Measurements from ENCODE around the gene TMPRSS12.
A peak's percentile ranks its signal among the peaks of the same experiment; 100 is the strongest.
"Not testable (repeated sequence)": the region's sequence is repeated elsewhere in the genome, so short reads cannot be mapped to it uniquely, and the experiment has no call there.

Gene TMPRSS12

GRCh38 chr12:50859621-50860310, 17.0 kb downstream of the TMPRSS12 start:
- DNase-seq: no peak

GRCh38 chr12:50862316-50862715, 19.6 kb downstream of the TMPRSS12 start:
- no peak for DNase-seq

GRCh38 chr12:50865266-50865665, 22.5 kb downstream of the TMPRSS12 start:
- DNase-seq: no peak

- DNase-seq: not testable (repeated sequence)
Observed at GRCh38 chr12:50868881-50869280, 26.2 kb downstream of the TMPRSS12 start.

- no peak for DNase-seq
Observed at GRCh38 chr12:50882563-50882962, 39.8 kb downstream of the TMPRSS12 start.

- DNase-seq: no peak
Observed at GRCh38 chr12:50887191-50887590, 44.5 kb downstream of the TMPRSS12 start.

- DNase-seq: no peak
Observed at GRCh38 chr12:50888666-50889065, 45.9 kb downstream of the TMPRSS12 start.

- no peak for DNase-seq
Observed at GRCh38 chr12:50894241-50894640, 51.5 kb downstream of the TMPRSS12 start.

GRCh38 chr12:50901685-50902113, 59.0 kb downstream of the TMPRSS12 start:
- DNase-seq: no peak

- not testable (repeated sequence) for DNase-seq
Observed at GRCh38 chr12:50908479-50908878, 65.8 kb downstream of the TMPRSS12 start.

GRCh38 chr12:50912361-50912760, 69.6 kb downstream of the TMPRSS12 start:
- not testable (repeated sequence) for DNase-seq

GRCh38 chr12:50913224-50913623, 70.5 kb downstream of the TMPRSS12 start:
- DNase-seq: no peak

- no peak for DNase-seq
Observed at GRCh38 chr12:50914872-50915484, 72.3 kb downstream of the TMPRSS12 start.

- no peak for DNase-seq
Observed at GRCh38 chr12:50916292-50916691, 73.6 kb downstream of the TMPRSS12 start.

GRCh38 chr12:50918584-50919316, 76.0 kb downstream of the TMPRSS12 start:
- DNase-seq: no peak

GRCh38 chr12:50922820-50923219, 80.1 kb downstream of the TMPRSS12 start:
- no peak for DNase-seq

GRCh38 chr12:50923361-50924130, 80.8 kb downstream of the TMPRSS12 start:
- no peak for DNase-seq

- no peak for DNase-seq
Observed at GRCh38 chr12:50924131-50924438, 81.4 kb downstream of the TMPRSS12 start.

- DNase-seq: peak; percentile 57
Observed at GRCh38 chr12:50924439-50925341, 82.0 kb downstream of the TMPRSS12 start.

- DNase-seq: no peak
Observed at GRCh38 chr12:50925342-50925651, 82.6 kb downstream of the TMPRSS12 start.

- no peak for DNase-seq
Observed at GRCh38 chr12:50925920-50926319, 83.2 kb downstream of the TMPRSS12 start.

- no peak for DNase-seq
Observed at GRCh38 chr12:50926415-50926814, 83.7 kb downstream of the TMPRSS12 start.

Data from CD4-positive, alpha-beta T cell treated with Interleukin-17A for 1 hour (primary cell).